ENCODE data around the gene HS3ST2.
"Not testable (repeated sequence)": the region's sequence is repeated elsewhere in the genome, so short reads cannot be mapped to it uniquely, and the experiment has no call there.

The HS3ST2 gene

DNA sequence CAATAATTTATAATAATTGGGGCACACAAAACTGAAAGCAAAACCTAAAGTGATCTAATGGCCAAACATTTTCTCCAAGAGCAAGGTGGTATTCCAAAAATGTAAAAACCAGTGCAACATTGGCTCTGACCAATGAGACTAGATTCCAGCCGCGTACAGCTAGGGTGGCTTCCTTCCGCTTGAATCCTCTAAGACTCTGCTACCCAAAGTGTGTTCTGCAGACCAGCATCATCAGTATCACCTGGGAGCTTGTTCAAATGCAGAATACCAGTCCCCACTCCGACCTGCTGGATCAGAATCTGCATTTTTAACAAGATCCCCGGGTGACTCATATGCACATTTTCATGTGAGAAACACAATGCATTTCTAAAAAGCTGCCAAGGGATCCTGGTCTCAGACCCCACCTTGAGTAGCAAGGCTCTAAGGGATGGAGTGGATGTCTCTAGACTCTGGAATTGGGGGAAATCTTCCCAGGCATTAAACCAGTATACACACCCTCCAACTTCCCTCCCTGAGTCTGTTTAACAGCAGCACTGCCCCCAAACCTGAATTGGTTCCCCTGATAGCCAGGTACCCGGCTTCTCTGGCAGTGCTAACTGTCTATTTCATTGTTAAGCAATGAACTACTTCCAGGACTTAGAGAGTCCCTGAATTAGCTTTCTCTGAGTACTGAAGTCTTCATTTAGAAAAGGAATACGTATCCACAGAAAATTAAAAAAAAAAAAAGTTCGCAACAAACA is 118.2 kb downstream of the HS3ST2 start:
- DNase-seq: no peak

DNA sequence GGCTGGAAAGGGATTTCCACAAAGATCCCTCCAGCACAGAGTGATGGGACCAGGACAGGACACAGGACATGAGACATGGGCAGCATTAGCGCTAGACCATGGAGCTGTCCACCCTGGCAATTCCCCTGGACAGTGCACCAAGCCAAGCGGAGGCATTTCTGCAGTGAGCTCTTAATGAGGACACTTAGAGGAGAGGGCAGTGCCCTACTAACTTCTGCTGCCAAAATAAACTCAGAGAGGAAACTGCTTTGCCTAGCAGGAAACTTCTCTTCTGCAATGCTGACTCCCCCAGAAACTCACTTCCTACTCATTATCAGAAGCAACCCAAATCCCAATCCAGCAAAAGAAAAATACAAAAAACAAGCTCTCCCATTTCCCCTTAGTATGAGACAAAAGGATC is 119.2 kb downstream of the HS3ST2 start:
- DNase-seq: no peak

DNA sequence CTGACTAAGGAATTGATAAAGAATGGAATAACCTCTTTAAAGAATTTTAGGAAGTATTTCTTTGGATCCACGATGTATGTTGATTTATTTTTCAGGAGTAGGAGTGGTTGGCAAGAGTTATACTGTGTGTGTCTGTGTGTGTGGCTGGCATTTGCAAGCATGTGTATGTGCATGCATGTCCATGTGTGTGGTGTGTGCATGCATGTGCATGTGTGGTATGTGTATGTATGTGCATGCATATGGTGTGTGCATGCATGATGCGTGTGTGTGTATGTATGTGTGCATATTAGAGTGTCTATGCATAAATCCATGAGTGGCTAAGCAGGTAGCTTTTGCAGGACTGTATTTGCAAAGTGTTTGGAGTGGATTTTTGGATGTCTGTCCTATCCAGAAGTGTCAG is 120.8 kb downstream of the HS3ST2 start:
- DNase-seq: no peak

DNA sequence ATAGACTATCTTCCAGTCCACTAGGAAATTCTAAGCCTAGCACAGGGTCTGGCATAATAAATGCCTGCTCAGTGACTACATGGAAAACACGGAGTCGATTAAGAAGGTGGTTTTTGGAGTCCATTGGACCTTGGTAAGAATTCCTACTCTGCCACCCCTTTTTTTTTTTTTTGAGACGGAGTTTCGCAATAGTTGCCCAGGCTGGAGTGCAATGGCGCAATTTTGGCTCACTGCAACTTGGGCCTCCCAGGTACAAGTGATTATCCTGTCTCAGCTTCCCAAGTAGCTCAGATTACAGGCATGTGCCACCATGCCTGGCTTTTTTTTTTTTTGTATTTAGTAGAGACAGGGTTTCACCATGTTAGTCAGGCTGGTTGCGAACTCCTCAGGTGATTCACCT is 123.2 kb downstream of the HS3ST2 start:
- no peak for DNase-seq

DNA sequence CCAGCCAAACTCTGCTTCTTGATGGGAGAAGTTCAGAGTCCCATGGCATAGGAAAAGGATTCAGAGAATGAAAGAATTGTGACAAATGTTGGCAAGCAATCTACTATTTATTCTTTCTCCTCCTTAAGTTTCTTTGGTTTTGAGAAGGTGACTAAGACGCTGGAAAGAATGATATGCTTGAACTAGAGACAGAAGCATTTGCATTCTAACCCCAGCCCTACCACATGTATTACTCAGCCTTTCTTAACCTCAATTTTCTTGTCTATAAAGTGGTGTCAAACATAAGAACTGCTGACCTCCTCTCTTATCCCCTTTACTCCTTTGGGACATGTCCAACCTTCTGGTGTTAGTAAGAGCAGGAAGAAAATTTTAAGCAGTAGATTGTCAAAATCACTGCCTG is 124.7 kb downstream of the HS3ST2 start:
- DNase-seq: no peak

DNA sequence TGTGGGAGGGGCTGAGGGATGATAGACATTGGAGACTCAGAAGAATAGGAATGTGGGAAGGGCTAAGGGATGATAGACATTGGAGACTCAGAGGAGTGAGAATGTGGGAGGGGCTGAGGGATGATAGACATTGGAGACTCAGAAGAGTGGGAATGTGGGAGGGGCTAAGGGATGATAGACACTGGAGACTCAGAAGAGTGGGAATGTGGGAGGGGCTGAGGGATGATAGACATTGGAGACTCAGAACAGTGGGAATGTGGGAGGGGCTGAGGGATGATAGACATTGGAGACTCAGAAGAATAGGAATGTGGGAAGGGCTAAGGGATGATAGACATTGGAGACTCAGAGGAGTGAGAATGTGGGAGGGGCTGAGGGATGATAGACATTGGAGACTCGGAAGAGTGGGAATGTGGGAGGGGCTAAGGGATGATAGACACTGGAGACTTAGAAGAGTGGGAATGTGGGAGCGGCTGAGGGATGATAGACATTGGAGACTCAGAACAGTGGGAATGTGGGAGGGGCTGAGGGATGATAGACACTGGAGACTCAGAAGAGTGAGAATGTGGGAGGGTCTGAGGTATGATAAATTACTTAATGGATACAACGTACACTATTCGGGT is 125.9 kb downstream of the HS3ST2 start:
- DNase-seq: not testable (repeated sequence)

DNA sequence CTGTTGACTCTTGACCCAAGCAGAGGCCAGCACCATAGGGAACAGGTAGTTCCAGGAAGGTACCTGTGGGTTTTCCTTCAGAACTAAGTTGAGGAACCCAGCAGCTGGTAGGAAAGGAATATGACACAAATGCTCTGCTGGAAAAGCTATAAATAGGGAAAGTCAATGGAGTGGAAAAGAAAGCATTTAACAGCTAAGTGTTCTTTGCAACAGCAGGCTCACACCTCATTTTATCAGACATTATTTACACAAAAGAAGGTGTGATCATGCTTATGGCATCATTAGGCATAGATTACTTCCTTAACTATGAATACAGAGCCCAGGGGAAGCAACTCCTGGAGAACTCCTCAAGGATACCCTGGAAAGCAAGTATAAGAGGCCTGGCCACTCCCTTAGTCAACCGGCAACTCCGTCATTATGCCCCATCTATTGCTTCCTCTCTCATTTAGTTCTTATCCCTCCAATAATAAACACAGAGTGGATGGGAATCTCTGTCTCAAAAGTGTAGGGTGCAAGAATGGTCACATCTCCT is 128.1 kb downstream of the HS3ST2 start:
- DNase-seq: no peak

GRCh38 chr16:22942811-22943210 is 128.8 kb downstream of the HS3ST2 start:
- DNase-seq: no peak

- no peak for DNase-seq
Observed at GRCh38 chr16:22945361-22945760, 131.4 kb downstream of the HS3ST2 start.

DNA sequence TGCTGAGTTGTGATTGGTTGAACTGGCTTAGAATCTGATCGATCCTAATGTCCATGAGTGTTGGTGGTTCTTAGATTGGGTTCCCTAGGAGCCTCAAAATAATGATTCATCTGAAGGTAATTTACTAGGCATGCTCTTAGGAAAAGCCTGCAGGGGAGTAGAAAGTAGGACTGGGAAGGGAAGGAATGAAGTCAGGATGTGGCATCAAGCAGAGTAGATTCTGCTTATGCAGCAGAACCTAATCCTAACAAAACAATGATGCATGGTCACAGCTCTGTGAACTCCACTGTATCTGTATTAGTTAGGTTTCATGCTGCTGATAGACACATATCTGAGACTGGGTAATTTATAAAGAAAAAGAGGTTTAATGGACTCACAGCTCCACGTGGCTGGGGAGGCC is 132.5 kb downstream of the HS3ST2 start:
- no peak for DNase-seq

DNA sequence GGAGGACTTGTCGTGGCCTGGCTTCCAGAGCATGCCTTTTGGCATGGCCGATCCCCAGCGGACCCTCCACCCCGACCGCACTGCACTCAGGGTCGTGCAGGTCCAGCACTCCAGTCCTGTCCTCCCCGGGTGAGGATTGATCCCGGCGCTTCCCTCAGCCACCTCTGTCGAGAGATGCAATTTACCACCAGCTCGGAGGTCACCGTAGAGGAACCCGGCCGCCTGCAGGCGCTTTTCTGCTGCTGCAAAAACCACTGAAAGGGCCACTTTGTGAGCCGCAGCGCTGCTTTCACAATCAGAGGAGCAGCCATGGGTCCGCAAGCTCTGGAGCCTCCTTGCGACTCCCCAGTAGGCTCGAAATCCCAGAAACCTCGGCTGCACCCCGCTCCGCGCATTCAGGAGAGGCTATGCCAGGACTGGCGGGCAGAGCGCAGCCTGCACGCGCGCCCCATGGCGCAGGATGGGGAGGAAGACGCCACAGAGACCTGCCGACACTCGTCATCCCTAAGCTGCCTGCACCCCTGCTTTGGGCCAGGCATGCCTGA is 134.2 kb downstream of the HS3ST2 start:
- DNase-seq: peak in 10 of 56 donors; percentile 1 to 31 (median 10)

DNA sequence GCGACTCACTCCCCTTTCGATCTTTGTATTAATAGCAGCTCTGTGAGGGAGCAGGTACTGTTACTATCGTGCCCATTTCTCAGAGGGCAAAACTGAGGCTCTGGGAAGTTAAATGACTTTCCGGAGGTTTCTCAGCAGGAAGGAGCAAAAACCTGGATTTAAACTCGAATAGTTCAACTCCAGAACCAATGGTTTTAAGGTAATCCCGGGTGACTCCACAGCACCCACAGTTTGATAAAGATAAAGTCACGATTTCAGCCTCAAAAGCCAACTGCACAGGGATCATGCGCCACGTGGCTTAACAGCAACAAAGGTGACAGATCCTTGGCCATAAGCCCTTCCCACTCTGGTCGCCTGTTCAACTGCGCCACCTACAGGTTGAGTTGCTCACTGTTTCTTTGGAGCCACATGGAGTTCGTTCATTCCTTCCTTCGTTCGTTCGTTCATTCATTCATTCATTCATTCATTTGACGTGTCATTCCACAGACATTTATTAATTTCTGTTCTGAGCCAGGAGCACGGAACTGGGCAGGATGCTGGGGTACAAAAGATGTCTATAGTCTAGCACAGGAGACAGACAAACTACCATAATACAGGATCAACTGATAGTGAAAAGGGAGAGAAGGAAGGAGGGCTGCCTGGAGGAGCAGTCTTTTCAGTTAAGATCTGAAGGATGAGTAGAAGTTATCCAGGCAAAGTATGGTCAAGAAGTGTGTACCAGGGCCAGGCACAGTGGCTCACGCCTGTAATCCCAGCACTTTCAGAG is 134.8 kb downstream of the HS3ST2 start:
- DNase-seq: peak in 29 of 56 donors; percentile 2 to 59 (median 18)

DNA sequence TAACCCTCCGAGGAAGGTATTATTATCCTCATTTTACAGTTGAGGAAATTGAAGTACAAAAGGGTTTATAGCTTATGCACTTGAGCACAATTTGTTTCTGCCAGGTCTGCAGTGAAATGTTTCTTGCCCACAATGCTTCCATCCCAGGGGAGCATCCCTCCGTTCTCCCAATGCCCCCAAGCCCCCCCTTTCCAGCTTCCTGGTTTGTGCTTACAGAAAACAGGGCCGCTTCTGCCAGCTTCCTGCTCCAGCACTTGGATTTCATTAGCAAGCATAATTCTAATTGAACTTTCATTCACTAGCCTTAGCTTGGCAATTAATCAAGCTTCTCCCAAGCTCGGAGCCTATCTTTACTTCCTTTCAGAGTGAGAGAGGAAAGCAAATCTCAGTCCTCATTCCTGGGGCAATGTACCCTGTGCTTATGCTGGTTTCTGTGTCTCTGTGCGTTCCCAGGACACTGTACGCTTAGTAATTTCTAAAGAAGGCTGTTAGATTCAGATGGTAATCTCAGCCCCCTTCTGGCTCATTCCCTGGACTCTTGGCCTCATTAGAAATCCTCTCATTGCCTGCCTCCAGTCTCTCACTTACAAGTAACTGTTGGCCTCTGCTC is 141.6 kb downstream of the HS3ST2 start:
- no peak for DNase-seq

DNA sequence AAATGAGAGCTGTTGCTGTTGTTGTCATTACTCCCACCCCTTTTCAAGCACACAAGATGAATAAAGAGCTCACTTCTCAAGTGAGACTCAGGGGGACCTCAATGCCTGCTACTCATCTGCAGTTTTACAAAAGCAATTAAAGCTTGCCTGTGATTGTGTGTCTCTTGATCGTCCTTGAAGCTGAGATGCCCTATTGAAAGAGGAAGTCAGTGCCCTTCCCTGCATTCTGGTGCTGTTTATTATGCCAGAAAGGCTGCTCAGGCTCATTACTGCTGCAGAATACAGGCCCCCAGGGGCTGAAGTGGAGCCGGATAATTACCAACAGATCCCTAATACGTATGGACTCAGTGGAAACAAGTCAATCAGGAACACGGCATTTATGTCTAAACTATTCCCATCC is 147.2 kb downstream of the HS3ST2 start:
- no peak for DNase-seq

- no peak for DNase-seq
Observed at GRCh38 chr16:22962905-22963304, 148.9 kb downstream of the HS3ST2 start.

All from nucleus accumbens (tissue), 56 donors.